ENCODE data around the gene MPP2. TPM values are rescaled to one million over a fixed set of nuclear protein-coding genes. Genes with fewer than 3 reads are reported as not detected.

MPP2 gene
- total RNA-seq, 1 donor from 2014 or later: 7.0 TPM

DNA sequence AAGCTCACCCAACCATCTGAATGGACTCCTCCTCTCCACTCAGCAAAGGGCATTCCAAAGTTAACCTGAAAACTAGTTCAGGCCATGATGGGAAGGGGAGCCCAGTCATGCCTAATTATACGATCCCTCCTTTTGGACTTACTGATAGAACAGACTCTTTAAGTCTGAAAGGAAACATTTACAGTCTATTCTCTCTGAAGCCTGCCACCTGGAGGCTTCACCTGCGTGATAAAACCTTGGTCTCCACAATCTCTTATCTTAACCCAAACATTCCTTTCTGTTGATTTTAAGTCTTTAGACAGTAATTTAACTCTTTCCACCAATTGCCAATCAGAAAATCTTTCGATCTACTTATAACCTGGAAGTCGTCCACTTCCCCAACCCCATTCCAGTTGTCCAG, 9.0 kb upstream of the MPP2 start:
- Mint-ChIP-seq H3K27ac (ENCODE audit: unreplicated experiment) (no peak overlapping the region), H3K27me3 (ENCODE audit: low read depth) (peaks cover 16% of the 10 kb centered on the region), H3K9me3 (ENCODE audit: low read depth) (no peaks in the 10 kb centered on the region), H3K4me3 (ENCODE audit: unreplicated experiment) (no peak overlapping the region), H3K36me3 (ENCODE audit: low read depth) (no peaks in the 10 kb centered on the region), H3K4me1 (ENCODE audit: low read depth) (no peaks in the 10 kb centered on the region)
- TF ChIP-seq, protein P1, sequence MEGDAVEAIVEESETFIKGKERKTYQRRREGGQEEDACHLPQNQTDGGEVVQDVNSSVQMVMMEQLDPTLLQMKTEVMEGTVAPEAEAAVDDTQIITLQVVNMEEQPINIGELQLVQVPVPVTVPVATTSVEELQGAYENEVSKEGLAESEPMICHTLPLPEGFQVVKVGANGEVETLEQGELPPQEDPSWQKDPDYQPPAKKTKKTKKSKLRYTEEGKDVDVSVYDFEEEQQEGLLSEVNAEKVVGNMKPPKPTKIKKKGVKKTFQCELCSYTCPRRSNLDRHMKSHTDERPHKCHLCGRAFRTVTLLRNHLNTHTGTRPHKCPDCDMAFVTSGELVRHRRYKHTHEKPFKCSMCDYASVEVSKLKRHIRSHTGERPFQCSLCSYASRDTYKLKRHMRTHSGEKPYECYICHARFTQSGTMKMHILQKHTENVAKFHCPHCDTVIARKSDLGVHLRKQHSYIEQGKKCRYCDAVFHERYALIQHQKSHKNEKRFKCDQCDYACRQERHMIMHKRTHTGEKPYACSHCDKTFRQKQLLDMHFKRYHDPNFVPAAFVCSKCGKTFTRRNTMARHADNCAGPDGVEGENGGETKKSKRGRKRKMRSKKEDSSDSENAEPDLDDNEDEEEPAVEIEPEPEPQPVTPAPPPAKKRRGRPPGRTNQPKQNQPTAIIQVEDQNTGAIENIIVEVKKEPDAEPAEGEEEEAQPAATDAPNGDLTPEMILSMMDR (IDR thresholded peaks at IDR 0.05): no peak
- no peak for DNase-seq (ENCODE audit: low spot score)

DNA sequence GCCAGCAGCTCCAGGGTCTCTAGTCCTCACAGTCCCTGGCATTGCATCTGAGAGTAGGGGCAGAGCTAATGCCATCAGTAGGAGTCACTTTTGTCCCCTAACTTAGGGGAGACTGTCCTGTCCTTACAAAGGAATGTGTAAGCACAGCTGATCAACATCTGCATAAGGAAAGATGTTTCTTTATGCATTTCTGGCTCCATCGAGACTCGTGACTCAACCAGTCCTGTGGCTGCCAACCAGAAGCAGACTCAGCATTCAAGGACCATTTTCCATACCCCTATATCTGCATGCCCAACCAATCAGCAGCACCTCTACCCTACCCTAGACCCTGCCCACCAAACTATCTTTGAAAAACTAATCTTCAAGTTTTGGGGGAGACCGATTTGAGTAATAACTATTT, 8.2 kb upstream of the MPP2 start:
- Mint-ChIP-seq H3K4me3 (ENCODE audit: unreplicated experiment) (no peak overlapping the region), H3K4me1 (ENCODE audit: low read depth) (no peaks in the 10 kb centered on the region), H3K9me3 (ENCODE audit: low read depth) (no peaks in the 10 kb centered on the region), H3K27ac (ENCODE audit: unreplicated experiment) (no peak overlapping the region), H3K36me3 (ENCODE audit: low read depth) (no peaks in the 10 kb centered on the region), H3K27me3 (ENCODE audit: low read depth) (peaks cover 15% of the 10 kb centered on the region)
- TF ChIP-seq, protein P1 (IDR thresholded peaks at IDR 0.05): no peak
- no peak for DNase-seq (ENCODE audit: low spot score)

DNA sequence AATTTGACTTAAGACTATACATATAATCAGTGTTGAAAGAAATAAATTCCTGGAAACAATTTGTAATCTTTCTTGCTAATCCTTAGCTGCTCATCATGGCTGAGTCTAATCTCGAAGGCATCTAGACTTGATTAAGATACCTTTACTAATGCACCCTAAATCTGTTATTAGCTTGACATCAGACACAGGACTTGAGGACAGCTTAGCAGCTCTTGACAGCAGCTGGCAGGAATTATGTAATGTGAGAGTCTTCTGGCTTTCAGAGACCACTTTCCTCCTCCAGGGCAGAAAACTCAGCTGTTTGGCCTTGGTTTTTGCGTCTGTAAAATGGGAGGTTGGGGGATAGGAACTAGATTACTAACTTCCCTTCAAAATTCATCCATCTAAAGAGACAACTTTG, 7.1 kb upstream of the MPP2 start:
- TF ChIP-seq, protein P1 (IDR thresholded peaks at IDR 0.05): no peak
- no peaks in the 10 kb centered on the region for H3K9me3 Mint-ChIP-seq (ENCODE audit: low read depth)
- no peak overlapping the region for H3K4me3 Mint-ChIP-seq (ENCODE audit: unreplicated experiment)

DNA sequence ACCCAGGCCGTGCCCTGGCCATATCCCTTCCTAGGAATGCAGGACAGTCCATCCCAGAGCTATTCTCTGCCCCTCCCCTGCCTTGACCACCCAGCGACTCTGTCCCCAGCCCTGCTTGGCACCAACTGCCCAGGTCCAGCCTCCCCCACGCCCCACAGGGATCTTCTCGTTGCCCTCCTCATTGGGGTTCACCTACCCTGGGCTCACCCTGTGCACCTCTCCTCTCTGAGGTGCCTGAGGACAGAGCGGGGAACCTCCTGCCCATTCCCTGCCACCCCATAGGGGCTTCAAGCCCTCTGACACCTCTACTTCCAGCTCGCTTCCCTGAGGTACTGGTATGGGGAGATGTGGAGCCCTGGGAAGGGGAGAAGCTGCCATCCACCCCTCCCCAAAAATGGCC, 6.2 kb upstream of the MPP2 start:
- DNase-seq (ENCODE audit: low spot score): no peak
- Mint-ChIP-seq H3K4me1 (ENCODE audit: low read depth) (no peaks in the 10 kb centered on the region), H3K36me3 (ENCODE audit: low read depth) (no peaks in the 10 kb centered on the region), H3K4me3 (ENCODE audit: unreplicated experiment) (no peak overlapping the region), H3K9me3 (ENCODE audit: low read depth) (no peaks in the 10 kb centered on the region), H3K27me3 (ENCODE audit: low read depth) (peaks cover 12% of the 10 kb centered on the region), H3K27ac (ENCODE audit: unreplicated experiment) (no peak overlapping the region)
- TF ChIP-seq, protein P1 (IDR thresholded peaks at IDR 0.05): no peak

More for the DNA sequence above, 7.1 kb upstream of the MPP2 start:
- Mint-ChIP-seq H3K27ac (ENCODE audit: unreplicated experiment) (no peak overlapping the region), H3K4me1 (ENCODE audit: low read depth) (no peaks in the 10 kb centered on the region), H3K36me3 (ENCODE audit: low read depth) (no peaks in the 10 kb centered on the region), H3K27me3 (ENCODE audit: low read depth) (peaks cover 12% of the 10 kb centered on the region)
- DNase-seq (ENCODE audit: low spot score): no peak

DNA sequence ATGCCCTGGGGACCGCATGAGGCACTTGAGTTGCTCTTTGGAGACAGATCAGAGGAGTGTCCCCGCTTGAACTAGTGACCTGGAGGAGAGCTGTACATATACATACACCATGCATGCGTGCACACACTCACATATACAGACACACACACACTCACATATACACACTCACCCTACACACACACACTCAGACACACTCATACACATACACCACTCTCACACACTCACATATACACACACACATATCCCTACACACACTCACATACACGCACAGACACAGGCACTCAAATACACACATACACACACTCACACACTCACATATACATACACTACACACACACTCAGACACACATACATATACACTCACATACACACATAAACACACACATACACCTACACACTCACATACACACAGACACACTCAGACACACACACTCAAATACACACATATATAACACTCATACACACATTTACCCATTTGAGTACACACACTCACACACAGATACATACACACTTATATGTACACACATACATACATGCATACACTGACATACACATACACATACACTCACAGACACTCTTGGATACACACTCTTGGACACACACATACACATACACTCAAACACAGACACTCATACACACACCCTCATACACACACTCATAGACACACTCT, 5.4 kb upstream of the MPP2 start:
- H3K27me3 Mint-ChIP-seq (ENCODE audit: low read depth): peaks cover 12% of the 10 kb centered on the region
- H3K27ac Mint-ChIP-seq (ENCODE audit: unreplicated experiment): no peak overlapping the region
- TF ChIP-seq, protein P1 (IDR thresholded peaks at IDR 0.05): no peak
- no peaks in the 10 kb centered on the region for H3K36me3 Mint-ChIP-seq (ENCODE audit: low read depth)
- no peak overlapping the region for H3K4me3 Mint-ChIP-seq (ENCODE audit: unreplicated experiment)
- no peaks in the 10 kb centered on the region for H3K9me3 Mint-ChIP-seq (ENCODE audit: low read depth)
- no peak for DNase-seq (ENCODE audit: low spot score)
- H3K4me1 Mint-ChIP-seq (ENCODE audit: low read depth): peaks cover 7% of the 10 kb centered on the region

All from chondrocyte (in vitro differentiated cells).